ENCODE measurements around the gene VRK2.

DNA sequence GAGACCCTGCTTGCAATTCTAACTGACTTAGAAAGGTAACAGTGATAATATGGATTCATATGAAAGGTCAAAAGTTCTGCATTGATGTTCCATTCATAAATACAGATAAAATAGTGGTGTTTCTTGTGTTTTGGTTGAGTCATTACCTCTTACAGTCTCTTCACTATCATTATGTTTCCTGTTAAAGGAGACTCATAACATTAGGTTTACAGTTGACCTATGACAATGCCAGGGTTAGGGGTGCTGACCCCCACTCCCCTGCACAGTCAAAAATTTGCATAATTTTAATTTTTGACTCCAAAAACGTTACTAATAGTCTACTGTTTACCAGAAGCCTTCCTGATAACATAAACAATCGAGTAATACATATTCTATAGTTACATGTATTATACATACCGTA lies 75.4 kb downstream of the VRK2 start:
- TF ChIP-seq CTCF (IDR thresholded peaks at IDR 0.05; ENCODE audit: low read length) (no peak), EZH2 (IDR thresholded peaks at IDR 0.05; ENCODE audit: borderline replicate concordance, low read length) (no peak)

All from OCI-LY1 (cell line).